Subcutaneous adipose tissue (tissue), 4 donors: ENCODE measurements around the gene POLL. TPM values are rescaled to one million over a fixed set of nuclear protein-coding genes. Genes with fewer than 3 reads are reported as not detected.

Source experiments
- total RNA-seq, 4 donors: library from RNA; depleted of rRNA; stranded (reverse); fragments of >200 nt; gene quantifications; one replicate each; pipeline ENCODE4 v1.1.0, GENCODE V29; 2016
- TF ChIP-seq, protein P1 (sequence below): fragments of 450-650 bp; IDR thresholded peaks from one replicate; pipeline ENCODE4 v1.5.1; 2016; ENCODE audit warnings: low read depth, mild to moderate bottlenecking, control low read depth, antibody characterized with exemption, moderate library complexity

The POLL gene
- total RNA-seq, 4 donors from 2014 or later: 11.9 to 30.7 (median 21.4) TPM

DNA sequence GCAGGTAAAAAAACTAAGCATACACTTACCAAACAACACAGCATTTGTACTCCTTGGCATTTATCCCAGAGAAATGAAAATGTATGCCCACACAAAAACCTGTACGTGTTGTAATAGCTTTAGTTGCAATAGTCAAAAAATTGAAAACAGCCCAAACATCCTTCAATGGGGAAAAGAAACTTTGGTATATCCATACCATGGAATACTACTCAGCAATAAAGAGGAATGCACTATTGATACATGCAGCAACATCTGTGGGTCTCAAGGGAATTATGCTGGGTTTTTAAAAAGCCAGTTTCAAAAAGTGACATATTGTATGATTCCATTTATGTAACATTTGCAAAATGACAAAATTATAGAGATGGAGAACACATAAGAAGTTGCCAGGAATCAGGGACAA, 35.5 kb upstream of the POLL start:
- TF ChIP-seq, protein P1, sequence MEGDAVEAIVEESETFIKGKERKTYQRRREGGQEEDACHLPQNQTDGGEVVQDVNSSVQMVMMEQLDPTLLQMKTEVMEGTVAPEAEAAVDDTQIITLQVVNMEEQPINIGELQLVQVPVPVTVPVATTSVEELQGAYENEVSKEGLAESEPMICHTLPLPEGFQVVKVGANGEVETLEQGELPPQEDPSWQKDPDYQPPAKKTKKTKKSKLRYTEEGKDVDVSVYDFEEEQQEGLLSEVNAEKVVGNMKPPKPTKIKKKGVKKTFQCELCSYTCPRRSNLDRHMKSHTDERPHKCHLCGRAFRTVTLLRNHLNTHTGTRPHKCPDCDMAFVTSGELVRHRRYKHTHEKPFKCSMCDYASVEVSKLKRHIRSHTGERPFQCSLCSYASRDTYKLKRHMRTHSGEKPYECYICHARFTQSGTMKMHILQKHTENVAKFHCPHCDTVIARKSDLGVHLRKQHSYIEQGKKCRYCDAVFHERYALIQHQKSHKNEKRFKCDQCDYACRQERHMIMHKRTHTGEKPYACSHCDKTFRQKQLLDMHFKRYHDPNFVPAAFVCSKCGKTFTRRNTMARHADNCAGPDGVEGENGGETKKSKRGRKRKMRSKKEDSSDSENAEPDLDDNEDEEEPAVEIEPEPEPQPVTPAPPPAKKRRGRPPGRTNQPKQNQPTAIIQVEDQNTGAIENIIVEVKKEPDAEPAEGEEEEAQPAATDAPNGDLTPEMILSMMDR: no peak

DNA sequence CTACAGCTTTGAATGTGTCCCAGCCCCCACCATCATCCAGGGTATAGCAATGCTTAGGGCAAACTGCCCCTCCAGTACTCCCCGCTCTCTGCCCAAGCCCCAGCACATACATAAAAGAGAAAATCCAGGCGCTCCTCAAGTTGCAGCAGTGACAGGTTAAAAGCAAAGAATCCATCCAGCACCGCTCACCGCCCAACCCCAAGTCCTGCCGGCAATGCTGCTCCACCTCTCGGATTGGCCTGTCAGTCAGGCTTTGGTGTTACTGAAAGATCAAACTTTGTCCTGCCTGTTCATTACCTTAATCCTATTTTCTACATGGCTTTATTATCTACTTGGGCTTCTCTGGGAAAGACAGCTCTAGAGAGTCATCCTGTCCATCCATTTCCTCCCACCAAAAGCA, 31.9 kb upstream of the POLL start:
- TF ChIP-seq, protein P1: no peak

DNA sequence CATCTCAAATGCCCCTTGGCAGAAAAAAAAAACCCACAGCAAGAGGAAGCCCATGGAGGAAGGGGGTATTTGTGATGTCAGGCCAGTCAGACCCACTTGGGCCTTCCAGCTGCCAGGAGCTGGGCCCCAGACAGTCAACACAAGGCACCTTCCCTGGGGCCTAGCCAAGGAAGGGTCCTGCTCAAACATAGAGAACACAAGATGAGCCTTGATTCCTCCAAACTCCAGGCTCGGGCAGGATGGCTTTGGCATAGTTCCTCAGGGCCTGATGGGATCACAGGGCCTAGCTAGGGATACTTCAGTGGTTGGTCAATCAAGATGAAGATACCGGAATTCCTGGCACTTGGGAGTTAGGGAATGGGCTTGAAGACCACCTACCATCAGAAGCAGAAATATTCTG, 30.8 kb upstream of the POLL start:
- TF ChIP-seq, protein P1: no peak

DNA sequence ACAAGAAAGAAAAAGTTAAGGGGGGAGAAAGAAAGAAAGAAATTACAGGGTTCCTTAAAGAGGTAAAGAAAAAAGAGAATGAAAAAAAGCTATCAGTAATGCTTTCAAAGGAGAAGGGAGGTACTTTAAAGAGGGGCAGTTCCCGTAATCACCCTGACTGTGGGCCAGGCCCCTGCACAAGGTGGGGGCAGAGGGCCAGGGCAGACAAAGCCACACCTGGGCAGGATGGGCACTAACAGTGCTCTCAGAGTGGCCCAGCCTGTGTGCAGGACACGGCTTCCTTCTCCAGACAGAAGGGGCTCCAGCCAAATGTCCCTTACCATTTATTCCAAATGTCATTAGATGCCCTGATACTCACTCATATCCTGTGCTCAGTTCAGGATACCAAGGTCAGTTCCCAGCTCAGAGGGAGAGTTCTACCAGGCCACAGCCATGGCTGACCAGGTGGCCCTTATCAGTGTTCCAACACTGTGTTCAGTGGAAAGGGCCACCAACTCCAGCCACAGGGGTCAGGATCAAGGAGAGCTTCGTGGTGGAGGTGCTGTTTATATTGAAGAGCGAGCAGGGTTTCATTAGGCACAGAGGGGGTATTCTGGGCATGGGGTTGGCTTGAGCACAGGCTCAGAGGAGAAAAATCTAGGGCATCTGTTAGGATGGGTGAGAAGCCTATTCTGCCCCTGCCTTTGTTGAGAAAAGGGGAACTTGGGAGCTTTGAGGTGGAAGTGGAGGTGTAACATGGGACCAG, 29.9 kb upstream of the POLL start:
- TF ChIP-seq, protein P1: no peak

DNA sequence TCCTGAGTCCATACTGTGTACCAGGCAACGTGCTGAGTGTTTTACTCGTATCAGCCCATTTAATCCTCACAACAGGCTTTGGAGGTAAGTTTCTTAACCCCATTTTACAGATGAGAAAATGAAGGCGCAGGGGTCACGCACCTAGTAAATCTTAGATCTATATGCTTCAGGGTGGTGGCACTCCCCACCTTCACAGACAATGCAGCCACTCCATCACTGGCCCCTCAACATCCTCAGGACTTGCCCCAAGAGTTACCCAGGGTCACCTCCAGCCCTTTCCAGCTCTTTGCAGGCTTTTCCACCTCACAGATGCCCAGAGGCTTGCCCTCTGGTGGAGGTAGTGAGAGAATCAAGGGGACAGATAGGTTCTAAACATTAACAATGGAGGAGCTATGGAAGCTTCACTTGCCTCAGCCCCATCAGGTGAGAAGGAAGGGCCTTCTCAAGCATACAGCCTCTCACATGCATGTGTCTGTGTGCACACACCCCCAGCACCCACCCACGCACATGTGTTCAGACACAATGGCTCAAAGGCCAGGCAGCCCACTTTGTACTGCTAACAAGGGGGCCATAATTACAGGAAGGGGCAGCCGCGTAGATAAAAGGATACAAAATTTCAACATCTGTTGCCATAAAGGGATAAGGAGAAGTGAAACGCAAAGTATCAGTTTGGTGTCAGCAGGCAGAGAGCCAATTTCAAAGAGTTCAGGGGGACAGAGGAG, 29.2 kb upstream of the POLL start:
- TF ChIP-seq, protein P1: no peak

DNA sequence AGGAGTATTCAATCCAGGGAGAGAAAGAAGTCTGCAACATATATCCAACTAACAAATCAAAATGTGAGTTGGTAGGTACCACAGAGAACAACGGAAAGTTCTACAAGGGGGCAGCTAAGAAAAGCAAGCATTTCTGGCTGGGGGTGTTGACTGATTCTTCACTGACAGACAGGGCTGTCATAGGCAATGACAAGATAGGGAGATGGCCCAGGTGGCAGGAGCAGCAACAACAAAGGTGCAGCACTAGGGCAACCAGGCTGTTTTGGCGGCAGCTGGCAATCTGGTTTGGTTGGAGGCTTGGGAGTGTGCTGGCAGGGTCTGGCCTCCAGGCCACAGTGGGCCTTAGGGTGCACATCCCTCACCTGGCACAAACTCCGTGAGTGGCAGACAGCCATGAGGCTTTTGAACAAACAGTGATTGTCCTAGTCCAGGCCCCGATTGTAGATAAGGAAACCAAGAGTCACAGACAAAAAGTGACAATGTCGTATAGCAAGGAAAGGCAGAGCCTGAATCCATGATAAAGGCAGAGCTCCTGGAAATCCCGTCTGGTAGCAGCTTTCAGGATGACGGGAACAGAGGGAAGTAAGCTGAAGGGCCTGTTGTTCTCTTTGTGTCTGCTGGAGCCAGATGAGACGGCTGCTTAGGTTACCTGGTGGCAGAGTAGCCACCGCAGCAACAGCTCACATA, 28.5 kb upstream of the POLL start:
- TF ChIP-seq, protein P1: no peak

DNA sequence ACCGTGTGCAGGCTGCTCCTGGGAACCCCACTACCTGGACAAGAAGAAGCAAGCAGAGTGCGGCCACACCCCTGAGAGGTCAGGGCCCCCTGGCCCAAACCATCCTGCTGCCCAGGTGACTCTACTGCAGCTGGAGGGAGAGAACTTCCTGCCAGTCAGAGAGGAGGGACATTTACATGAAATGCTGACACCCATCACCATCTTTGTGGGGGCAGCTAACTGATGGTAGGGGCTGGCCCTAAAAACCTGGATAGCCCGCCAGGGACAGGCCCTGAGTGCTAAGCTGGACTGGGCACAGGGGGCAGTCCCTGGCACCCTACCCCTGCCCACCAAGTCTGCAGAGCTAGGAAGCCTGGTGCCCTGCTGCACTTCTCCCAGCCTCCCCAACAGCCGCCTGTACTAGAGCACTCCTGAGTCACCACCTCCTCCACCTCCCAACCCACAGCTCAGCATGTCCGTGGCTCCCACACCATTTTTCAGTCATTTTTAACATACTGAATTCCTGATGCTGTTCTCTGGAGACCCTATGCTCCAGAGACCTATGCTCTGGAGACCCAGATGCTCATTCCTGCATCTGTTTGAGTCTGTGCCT, 27.6 kb upstream of the POLL start:
- TF ChIP-seq, protein P1: no peak
